Hematopoietic multipotent progenitor cell treated with erythropoietin and hydrocortisone succinate and interleukin-3 and kit ligand, for 17 days (in vitro differentiated cells): Measurements from ENCODE around the gene ADAMTS6.

ENCODE experiments used
- DNase-seq: peaks from one replicate; pipeline ENCODE4 v3.0.0-alpha.2; 2015; ENCODE audit warnings: low spot score

ADAMTS6 gene

DNA sequence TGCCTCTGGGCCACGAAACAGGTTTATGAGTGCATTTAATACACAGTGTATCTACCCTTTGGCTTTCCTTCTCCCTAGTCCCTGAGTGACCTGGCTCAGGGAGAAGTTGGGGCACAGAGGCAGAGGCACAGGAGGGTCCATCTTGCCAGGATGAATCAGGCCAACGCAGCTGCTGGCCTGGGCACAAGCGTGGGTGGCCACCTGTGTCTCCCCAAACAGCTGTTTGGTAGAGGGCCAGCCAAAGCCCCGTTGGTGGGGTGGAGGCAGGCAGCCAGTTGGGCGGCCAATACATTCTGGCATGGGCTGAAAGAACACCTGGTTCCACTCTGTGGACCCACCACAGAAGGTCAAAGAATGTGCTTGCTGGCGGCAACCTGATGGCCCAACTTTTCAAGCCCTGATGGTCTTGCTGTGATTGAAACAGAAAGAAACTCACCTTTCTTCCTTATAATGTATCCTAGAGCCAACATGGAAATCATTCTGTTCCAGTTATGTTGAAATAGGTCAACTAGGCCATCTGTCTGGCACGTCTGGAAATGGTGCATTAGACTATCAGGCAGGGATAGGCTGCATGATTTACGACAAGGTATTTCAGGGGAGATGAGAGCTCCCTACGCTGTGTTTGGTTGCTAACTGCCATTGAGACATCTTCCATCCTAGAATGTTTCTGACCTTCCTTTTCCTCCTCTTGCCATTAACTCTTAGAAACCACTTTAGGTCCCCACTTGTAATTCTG is 337.4 kb downstream of the ADAMTS6 start:
- no peak for DNase-seq

DNA sequence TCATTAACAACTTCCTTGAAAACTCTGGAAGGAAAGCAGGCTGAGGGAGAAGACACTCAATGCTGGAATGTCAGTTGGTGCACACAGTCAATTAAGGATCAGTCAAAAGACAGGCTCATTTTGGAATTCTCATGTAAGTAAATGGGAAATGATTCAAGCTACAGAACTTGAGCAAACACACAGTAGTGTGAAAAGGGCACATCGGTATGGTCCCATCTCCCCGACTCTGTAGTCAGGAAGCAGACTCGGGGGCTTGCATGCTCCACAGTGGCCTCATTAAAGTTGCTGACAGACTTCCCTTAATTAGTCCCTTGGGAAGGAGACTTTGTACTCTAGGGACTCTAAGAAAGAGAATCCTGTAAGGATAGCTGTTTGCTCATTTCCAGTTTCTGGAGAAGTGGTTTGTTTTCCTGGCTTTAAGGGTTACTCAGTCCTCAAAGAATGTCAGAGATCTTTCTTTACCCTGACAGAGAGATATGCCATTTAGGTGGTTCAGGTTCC is 339.2 kb downstream of the ADAMTS6 start:
- DNase-seq = no peak

DNA sequence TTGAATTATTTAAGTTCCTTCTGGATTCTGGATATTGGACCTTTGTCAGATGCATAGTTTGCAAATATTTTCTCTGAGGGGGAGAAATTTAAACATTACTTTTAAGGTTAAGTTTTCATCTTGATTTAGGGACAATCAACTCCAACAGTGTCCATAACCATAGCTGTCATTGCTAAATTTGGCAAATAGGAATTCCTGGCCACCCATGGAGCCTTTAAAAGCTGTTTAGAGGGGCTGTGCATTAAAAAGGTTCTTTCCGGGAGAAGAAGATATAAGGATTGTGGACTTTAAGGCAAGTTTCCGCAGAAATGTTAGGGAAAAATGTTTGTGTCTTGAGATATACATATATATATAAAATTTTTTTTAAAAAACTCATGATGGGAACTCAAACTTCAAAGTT is 339.7 kb downstream of the ADAMTS6 start:
- no peak for DNase-seq

DNA sequence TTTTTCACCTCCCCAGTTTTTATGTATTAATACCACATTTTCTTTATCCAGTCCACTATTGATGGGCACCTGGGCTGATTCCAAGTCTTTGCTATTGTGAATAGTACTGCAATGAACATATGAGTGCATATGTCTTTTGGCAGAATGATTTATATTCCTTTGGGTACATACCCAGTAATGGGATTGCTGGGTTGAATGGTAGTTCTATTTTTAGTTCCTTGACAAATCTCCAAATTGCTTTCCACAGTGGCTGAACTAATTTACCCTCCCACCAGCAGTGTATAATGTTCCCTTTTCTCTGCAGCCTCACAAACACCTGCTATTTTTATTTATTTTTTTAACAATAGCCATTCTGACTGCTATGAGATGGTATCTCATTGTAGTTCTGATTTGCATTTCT is 340.2 kb downstream of the ADAMTS6 start:
- no peak for DNase-seq

DNA sequence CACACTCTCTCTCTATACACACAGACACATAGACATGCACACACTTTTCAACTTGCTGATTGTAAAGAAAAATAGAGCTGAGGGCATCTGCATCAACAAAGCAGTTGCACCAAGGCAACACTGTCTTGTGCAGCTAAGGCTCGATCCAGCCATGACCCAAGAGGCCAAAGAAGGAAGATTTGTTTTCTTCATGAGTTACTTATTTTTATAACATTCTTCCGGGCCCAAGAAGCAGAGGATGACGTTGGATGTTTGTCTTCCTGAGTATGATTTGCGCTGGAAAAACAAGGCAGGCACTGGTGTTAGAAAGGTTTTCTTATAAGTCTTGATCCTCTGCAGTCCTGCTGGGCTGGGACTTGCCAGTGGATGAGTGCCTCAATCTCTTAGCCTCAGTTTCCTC is 344.1 kb downstream of the ADAMTS6 start:
- no peak for DNase-seq

DNA sequence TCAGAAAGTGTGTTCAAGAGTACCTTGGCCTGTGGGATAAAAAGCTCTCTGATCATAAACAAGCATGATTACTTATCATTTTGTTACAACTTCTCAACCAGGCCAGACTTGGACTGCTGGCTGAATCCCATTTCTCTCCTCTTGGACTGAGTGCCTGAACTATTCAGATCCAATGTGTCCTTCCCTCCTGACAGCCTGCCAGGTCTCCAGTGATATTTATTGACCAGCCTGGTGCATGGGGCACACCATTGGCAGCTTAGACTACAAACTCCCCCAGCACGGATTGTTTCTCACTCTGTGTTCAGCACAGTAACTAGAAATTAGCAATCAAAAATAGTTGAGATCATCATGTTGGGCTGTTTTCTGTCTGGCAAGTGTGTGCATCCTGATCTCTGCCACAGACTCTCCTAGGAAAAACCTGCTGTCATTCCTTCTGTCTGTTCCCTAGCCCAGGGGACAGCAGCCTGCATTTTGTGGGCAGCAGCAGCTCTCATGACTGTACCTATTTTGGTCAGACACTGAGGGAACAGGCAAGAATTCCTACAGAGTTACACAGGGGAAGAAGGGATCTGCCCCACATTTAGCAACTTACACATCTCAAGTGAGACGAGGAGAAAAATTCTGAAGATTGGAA is 348.1 kb downstream of the ADAMTS6 start:
- no peak for DNase-seq

DNA sequence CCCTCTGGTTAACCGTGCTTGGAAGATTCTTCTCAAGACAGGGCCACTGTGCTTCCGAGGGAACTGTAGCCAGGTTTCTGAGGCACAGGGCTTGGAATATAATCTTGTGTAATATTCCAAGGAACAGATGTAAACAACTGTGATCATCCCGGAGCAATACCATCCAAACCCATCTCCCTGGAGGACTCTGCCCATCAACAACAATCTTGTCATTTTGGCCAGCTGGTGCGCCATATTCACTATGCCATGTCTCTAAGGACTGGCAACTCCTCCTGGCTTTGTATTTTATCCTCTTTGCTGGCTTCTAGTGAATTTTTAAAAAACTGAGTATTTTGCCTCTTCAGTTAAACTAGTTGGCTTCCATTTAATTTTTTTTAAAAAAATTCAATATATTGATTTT is 349.3 kb downstream of the ADAMTS6 start:
- DNase-seq = no peak

DNA sequence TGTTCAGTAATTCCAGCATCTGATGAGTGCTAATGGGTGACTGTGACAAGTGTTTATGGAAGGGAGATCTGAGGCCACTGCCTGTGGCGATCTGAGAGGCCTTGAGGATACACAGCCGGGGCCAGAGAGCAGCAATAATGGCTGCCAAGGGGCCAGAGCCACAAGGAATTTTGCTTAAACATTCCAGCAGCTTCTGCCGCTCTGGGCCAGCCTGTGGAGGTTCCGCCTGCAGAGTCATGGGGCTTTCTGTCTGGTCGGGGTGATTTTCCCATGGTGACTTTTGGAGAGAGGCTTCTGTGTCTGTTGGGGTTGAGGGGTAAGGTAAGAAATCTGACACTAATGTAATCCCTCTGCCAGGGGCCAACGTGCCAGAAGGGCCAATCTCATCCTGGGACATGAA is 353.5 kb downstream of the ADAMTS6 start:
- DNase-seq = no peak

DNA sequence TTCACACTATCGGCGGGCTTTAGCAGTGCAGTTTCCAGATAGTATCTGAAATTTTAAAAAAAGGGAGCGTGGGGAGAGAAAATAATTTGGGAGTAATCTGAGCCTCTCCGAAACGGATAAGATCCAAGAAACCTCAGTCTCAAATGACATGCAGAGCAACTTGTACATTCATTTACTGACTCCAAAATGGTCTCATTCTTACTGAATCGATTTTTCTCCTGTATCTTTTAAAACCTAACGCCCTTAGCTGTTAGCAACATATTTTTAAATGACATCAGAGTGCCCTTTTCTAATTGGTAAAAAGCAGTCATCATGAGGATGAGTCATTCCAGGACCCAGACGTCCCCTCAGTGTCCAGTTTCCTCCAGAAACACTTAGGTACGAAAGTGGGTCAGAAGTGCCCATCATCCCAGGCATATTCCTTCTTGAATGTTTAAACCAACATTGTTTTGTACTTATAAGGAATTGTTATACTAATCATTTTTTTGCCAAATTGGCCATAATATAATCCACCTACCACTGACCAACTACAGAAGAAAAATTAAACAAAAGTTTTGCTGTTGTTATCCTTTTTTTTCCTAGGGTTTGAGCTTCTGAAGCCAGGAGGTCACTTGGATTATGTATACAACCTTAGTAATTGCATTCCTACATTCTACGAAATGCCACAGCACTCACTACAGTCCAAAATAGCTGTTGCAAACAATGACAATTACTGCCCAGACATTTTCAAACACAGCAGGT is 354.4 kb downstream of the ADAMTS6 start:
- DNase-seq = no peak

DNA sequence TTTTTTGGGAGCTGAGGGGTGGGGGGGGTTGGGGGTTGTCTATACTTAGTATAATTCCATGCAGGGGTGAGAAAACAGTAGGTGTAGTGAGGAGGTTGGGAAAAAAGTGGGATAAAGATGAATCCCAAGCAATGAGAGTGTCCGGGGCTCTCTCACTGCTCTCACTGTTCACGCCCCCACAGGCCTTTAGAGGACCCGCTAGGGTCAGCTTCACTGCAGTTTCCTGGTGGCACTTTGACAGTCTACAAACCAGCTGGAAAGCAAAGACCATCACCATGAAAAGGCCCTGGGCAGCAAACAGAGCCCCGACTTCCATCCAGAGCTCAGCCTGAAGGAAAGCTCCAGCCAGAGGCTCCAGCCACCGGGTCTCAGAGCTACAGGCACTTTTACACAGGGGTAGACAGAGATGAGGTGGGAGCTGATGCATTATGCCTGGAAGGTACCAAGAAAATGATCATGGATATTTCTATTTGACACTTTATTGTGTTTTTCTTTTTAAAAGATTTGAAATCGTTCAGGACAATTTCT is 355.1 kb downstream of the ADAMTS6 start:
- no peak for DNase-seq

DNA sequence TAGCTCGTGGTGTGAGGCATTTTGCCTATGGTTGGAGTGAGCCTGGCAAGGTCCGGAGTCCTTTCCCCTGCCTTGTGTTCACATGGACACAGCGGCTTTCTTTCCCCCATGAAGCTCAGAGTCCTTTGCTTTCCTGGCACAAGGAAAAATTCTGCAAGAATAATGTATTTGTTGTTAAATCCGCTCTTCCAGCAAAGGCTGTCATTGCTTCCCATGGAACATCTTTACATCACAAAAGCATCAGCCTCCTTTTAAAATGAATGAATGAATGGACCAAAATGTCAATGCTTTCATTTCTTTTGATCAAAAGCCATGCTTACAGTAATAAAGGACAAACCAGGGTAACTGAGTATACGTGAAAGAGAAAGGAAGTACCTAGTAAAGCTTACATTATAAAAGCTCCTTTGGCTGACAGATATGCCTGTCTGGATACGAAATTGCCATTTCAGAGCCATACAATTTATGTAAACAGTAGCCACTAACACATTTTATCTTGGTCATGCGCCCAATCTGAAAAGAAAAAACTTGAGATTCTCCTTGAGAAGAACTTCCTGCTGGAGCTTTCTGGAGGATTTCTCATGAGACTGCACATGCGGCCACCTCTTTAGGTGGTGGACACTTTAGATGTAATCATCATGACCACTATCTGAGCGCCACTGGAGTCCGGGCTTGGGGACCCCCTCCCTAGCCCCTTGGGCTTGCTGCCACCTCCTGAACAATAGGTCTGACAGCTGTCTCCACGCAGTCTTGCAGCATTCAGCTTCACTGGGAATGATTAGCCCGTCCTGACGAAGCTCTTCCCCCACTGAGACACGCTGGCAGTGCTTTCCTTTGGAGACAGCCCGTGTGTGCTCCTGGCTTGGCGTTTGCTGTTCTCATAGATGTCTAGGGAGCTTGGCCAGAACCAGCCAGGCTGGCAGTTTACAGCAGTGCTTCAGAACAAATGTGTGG is 355.9 kb downstream of the ADAMTS6 start:
- no peak for DNase-seq

DNA sequence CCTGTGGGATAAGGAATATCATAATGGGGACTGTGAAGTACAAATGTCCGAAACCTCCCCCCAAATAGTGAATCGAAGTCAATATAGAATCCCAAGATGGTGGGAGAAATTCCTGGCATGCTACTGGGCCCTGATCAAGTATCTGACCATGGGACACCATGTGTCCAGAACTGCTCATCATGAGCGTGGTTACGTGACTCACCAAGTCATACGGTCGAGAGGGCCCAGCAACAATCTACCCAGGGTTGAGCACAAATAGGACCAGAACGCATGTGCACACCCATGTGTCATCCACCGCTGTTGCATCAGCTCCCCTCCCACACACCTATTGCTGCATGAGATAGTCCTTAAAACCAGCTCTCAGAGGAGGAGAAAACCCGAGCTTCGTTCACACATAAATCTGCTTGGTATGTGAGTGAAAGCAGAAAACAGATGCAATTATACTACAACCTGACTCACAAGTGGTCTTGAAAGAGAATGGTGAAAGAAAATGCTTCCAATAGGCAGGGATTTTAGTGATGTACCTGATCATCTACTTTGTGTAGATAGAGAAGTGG is 359.8 kb downstream of the ADAMTS6 start:
- no peak for DNase-seq

DNA sequence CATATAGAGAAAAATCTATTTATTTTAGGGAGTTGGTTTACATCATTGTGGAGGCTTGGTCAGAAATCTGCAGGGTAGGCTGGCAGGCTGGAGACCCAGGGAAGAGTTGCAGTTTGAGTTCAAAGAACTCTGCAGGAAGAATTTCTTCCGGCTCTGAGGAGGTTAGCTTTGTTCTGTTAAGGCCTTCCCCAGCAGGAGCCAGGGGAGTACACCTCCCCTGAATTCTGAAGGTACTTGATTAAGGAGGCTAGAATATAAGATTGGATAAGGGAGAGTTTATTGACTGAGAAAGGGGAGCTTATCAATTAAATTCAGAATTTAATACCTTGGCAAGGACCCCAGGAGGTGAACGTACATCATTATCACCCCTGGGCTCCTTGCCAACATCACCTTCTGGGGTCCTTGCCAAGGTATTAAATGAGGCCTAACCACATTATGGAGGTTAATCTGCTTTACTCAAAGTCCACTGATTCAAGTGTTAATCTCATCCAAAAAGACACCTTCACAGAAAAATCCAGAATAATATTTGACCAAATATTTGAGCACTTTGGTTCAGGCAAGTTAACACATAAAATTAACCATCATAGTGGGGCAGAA is 361.3 kb downstream of the ADAMTS6 start:
- no peak for DNase-seq

DNA sequence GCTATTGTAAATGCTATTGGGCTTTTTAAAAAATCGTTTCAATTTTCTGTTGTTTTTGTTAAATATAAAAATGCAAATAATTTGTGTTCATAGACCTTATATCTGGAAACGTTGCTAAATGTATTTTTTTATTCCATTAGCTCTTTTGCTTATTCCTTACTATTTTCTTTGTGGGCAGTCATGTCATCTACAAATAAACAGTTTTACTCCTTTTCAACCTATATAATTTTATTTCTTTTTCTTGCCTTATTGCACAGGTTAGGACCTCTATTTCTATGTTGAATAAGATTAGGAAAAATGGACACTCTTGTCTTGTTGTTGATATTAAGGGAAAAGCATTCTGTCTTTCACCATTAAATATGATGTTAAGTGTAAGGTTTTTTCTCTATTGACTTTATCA is 364.2 kb downstream of the ADAMTS6 start:
- no peak for DNase-seq

DNA sequence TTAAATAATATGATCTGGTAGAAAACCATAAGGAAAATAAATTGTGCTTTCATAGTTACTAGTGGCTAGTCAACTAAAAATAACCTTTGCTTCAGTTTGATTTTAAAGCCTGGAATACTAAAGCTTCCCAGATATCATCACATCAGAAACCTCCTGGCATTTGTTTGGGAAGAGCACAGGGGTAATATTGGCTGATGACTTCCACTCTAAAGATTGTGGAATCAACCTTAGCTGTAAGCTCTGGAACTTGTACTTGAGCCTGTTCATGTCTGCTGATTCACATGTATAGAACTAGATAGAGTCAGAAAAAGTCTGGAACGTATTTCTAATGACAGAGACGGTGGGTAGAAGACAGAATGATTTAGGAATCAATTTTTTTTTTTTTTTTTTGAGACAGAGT is 367.9 kb downstream of the ADAMTS6 start:
- DNase-seq = no peak

DNA sequence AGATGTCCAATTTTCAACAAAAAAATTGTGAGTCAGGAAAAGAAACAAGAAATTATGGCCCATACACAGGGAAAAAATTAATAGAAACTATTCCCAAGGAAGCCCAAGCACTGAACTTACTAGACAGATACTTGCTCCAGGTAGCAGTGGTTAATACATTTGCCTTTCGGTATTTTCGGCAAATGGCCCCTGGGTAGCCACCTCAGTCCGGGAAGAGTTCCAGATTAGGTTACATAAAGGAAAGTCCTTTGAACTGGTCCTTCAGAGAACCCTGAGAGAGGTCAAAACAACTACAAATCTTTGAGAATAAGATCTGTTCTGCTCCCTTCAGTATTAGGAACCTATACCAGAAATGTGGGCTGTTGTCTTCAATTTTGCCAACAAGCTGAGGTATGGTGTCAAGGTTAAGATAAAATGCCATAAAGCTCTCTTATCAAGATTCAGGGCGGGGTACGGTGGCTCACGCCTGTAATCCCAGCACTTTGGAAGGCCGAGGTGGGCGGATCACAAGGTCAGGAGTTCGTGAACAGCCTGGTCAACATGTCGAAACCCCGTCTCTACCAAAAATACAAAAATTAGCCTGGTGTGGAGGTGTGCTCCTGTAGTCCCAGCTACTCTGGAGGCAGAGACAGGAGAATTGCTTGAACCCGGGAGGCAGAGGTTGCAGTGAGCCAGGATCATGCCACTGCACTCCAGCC is 369.6 kb downstream of the ADAMTS6 start:
- DNase-seq = no peak

DNA sequence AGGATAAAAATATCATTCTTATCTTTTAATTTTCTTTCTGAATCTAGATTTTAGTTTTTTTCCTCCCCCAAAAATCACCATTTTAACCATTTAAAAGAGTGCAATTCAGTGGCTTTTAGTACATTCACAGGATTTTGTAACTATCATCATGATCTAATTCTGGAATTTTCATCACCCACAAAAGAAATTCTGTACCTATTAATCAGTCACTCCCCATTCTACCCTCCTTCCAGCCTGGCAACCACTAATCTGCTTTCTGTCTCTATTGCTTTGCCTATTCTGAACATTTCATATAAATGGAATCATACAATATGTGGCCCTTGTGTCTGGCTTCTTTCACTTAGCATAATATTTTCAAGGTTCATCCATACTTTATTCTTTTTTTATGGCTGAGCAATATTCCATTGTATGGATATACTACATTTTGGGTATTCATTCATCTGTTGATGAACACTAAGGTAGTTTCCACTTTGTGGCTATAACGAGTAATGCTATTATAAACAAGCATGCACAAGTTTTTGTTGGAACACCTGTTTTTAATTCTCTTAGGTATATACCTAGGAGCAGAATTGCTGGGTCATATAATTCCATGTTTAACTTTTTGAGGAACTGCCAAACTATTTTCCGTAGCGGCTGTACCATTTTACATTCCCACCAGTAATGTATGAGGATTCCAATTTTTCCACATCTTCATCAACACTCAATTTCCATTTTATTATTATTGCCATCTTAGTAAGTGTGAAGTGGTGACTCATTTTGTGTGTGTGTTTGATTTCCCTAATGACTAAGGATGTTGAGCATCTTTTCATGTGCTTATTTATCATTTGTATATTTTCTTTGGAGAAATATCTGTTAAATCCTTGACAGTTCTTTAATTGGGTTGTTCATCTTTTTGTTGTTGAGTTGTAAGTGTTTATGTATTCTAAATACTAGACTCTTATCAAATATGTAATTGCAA is 372.7 kb downstream of the ADAMTS6 start:
- DNase-seq = no peak

DNA sequence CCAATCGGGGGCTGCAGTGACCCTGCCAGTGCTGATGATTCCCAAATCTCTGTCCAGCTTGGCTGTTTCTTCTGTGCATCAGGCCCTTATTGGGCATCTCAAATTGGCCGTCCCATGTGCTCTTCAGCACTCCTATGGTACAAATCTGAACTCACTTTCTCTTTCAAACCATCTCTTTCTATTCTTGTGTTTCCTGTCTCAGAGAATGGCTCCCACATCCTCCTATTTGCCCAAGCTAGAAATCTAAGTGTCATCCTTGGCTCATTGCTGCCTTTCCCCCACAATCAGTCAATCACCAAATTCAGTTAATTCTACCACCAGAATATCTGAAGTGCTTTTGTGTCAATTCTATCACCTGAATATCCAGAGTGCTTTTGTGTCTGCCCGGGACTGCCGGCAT is 376.4 kb downstream of the ADAMTS6 start:
- no peak for DNase-seq

DNA sequence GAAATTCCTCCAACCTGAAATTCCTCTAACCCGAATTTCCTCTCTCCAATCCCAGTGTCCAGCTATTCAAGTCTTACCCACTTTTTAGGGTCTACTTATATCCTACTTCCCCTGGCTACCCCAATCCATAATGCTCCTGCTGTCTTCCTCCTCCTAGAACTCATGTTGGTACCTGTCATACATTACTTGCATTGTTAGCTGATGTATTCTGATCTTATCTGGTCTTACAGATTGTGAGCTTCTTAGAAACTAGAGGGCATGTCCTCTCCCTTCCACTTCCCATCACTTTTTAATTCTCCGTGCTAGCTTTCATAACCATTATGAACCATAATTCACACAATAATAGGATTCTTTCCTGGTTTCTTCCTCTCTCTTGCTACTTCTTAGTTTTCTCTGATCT is 376.9 kb downstream of the ADAMTS6 start:
- no peak for DNase-seq
